Hepatocyte (in vitro differentiated cells): ENCODE results near the gene PKP1. TPM values are rescaled to one million over a fixed set of nuclear protein-coding genes. Genes with fewer than 3 reads are reported as not detected.

Source experiments
- DNase-seq: peaks from one replicate; pipeline ENCODE4 v3.0.0-alpha.2; 2016; ENCODE audit warnings: low spot score
- H2AFZ ChIP-seq: fragments of 200-600 bp; sonication (generic); 2 replicates; pipeline ENCODE4 v1.6.0; 2016; ENCODE audit warnings: antibody characterized with exemption, mild to moderate bottlenecking
- H3K27ac ChIP-seq: fragments of 200-600 bp; sonication (generic); 2 replicates; pipeline ENCODE4 v1.5.1; 2016; ENCODE audit warnings: mild to moderate bottlenecking
- H3K27me3 ChIP-seq: fragments of 200-600 bp; sonication (generic); 2 replicates; pipeline ENCODE4 v1.6.1; 2016
- H3K36me3 ChIP-seq: fragments of 200-600 bp; sonication (generic); replicated peaks from 2 replicates; pipeline ENCODE4 v1.5.1; 2016; ENCODE audit warnings: low read depth; ENCODE audit not compliant: insufficient read depth
- H3K4me1 ChIP-seq: fragments of 200-600 bp; sonication (generic); 2 replicates; pipeline ENCODE4 v1.5.1; 2016; ENCODE audit warnings: mild to moderate bottlenecking, moderate library complexity; ENCODE audit not compliant: insufficient read depth
- H3K4me2 ChIP-seq: fragments of 200-600 bp; sonication (generic); 2 replicates; pipeline ENCODE4 v1.6.0; 2016
- H3K4me3 ChIP-seq: fragments of 200-600 bp; sonication (generic); 2 replicates; pipeline ENCODE4 v1.5.1; 2016; ENCODE audit warnings: mild to moderate bottlenecking
- H3K79me2 ChIP-seq: fragments of 200-600 bp; sonication (generic); 2 replicates; pipeline ENCODE4 v1.6.0; 2017; ENCODE audit warnings: mild to moderate bottlenecking
- H3K9me2 ChIP-seq: fragments of 200-600 bp; sonication (generic); replicated peaks from 2 replicates; pipeline ENCODE4 v1.6.0; 2017; ENCODE audit warnings: mild to moderate bottlenecking; ENCODE audit not compliant: insufficient read depth
- H3K9me3 ChIP-seq: fragments of 200-600 bp; sonication (generic); 2 replicates; pipeline ENCODE4 v1.5.1; 2016; ENCODE audit warnings: low read depth, mild to moderate bottlenecking
- H4K20me1 ChIP-seq: fragments of 200-600 bp; sonication (generic); 2 replicates; pipeline ENCODE4 v1.6.0; 2016; ENCODE audit warnings: mild to moderate bottlenecking; ENCODE audit not compliant: insufficient read depth, poor library complexity, severe bottlenecking
- CTCF ChIP-seq: fragments of 200-600 bp; sonication (generic); IDR thresholded peaks from 2 replicates; pipeline ENCODE4 v1.5.1; 2016; ENCODE audit warnings: antibody characterized with exemption, mild to moderate bottlenecking; ENCODE audit not compliant: poor library complexity
- EZH2 ChIP-seq: fragments of 200-600 bp; sonication (generic); IDR thresholded peaks from 2 replicates; pipeline ENCODE4 v1.6.1; 2016; ENCODE audit warnings: antibody characterized with exemption, mild to moderate bottlenecking, borderline replicate concordance
- EZH2phosphoT487 ChIP-seq: fragments of 200-600 bp; sonication (generic); IDR thresholded peaks from one replicate; pipeline ENCODE4 v1.6.1; 2018; ENCODE audit warnings: antibody characterized with exemption, mild to moderate bottlenecking, low read depth, moderate library complexity; ENCODE audit not compliant: unreplicated experiment, severe bottlenecking
- WGBS: methylation state at CpG from one replicate; pipeline ENCODE4 v1.1.6; 2016; ENCODE audit warnings: low lambda C conversion rate; ENCODE audit errors: missing lambda C conversion rate; 5-methylcytosine and 5-hydroxymethylcytosine counted together
- polyA plus RNA-seq: library from polyadenylated mRNA; unstranded; fragments of >200 nt; fragmentation: Nextera tagmentation; extraction: Ambion mirVana; gene quantifications from 2 replicates; pipeline ENCODE4 v1.2.1, GENCODE V29; 2016
- total RNA-seq: library from RNA; depleted of rRNA; stranded (reverse); fragments of >200 nt; gene quantifications from 2 replicates; pipeline ENCODE4 v1.2.3, GENCODE V29; 2014

PKP1 gene
- total and polyA plus RNA-seq, 2 experiments from 2014 or later, result 0.04 to 0.33 TPM

DNA sequence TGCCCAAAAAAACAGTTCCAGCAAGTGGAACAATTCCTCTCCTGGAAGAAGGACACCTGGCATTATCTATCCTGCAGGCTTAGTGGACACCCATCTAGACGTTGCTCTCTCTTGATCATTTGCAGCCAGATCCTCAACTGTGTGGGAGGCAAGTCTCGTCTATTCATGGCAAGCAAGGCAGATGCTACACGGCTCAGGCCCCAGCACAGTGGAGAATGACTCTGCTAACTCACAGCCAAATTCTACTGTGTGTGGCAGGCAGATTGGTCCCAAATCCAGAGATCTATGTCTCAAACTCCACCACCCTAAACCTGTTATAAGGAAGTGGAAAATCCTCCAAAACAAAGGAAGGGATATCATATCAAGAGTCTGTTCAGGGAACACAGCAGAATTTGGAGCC is 87.2 kb downstream of the PKP1 start:
- no peak for DNase-seq
- H3K4me1 ChIP-seq, result no peaks in the 10 kb centered on the region
- no peak for TF ChIP-seq EZH2
- no peak for TF ChIP-seq CTCF
- TF ChIP-seq EZH2phosphoT487, result no peak
- no peaks in the 10 kb centered on the region for H3K9me2 ChIP-seq
- no peak overlapping the region for H3K4me2 ChIP-seq
- no peak overlapping the region for H3K27ac ChIP-seq
- 62% methylated on average over 3 of the region's 3 CpGs for WGBS
- H3K36me3 ChIP-seq, result no peaks in the 10 kb centered on the region
- H4K20me1 ChIP-seq, result no peaks in the 10 kb centered on the region
- no peaks in the 10 kb centered on the region for H3K9me3 ChIP-seq
- H3K27me3 ChIP-seq, result no peaks in the 10 kb centered on the region
- no peaks in the 10 kb centered on the region for H3K79me2 ChIP-seq
- H2AFZ ChIP-seq, result no peak overlapping the region
- H3K4me3 ChIP-seq, result no peak overlapping the region

GRCh38 chr1:201371276-201371675 is 88.0 kb downstream of the PKP1 start:
- TF ChIP-seq CTCF (no peak), EZH2 (no peak), EZH2phosphoT487 (no peak)
- peaks cover 4% of the 10 kb centered on the region for H3K4me1 ChIP-seq
- no peak overlapping the region for H3K27ac ChIP-seq
- H3K36me3 ChIP-seq, result no peaks in the 10 kb centered on the region
- no peaks in the 10 kb centered on the region for H4K20me1 ChIP-seq
- no peak for DNase-seq
- no peaks in the 10 kb centered on the region for H3K9me2 ChIP-seq
- H3K4me2 ChIP-seq, result no peak overlapping the region
- no peaks in the 10 kb centered on the region for H3K27me3 ChIP-seq
- H3K9me3 ChIP-seq, result no peaks in the 10 kb centered on the region
- H3K4me3 ChIP-seq, result no peak overlapping the region
- H3K79me2 ChIP-seq, result no peaks in the 10 kb centered on the region
- no peak overlapping the region for H2AFZ ChIP-seq
- WGBS, result 74% methylated on average over 9 of the region's 9 CpGs

DNA sequence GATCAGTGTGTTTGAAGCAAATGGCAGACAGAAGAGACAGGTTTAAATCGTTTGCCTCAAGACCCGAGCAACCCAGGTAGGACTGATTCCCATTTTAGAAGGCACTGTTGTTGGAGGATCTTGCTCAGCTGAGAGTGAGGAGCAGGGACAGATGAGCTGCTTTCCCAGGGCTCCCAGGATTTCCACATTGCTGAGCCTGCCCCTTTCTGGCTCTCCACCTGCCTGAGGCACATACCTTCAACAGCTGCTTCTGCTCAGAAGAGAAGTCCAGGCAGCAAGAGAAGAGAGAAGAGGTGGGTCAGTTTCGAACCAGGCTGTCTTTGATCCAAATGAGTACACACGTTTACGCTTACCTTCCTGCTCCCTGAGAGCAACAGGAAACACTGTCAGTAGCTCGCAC is 88.5 kb downstream of the PKP1 start:
- H3K27ac ChIP-seq, result no peak overlapping the region
- no peak overlapping the region for H2AFZ ChIP-seq
- H3K4me3 ChIP-seq, result no peak overlapping the region
- no peaks in the 10 kb centered on the region for H4K20me1 ChIP-seq
- DNase-seq, result no peak
- 75% methylated on average over 6 of the region's 6 CpGs for WGBS
- no peaks in the 10 kb centered on the region for H3K27me3 ChIP-seq
- H3K4me1 ChIP-seq, result peaks cover 9% of the 10 kb centered on the region
- H3K79me2 ChIP-seq, result no peaks in the 10 kb centered on the region
- H3K4me2 ChIP-seq, result no peak overlapping the region
- H3K9me3 ChIP-seq, result no peaks in the 10 kb centered on the region
- TF ChIP-seq EZH2 (no peak), EZH2phosphoT487 (no peak), CTCF (no peak)
- no peaks in the 10 kb centered on the region for H3K36me3 ChIP-seq
- H3K9me2 ChIP-seq, result no peaks in the 10 kb centered on the region

DNA sequence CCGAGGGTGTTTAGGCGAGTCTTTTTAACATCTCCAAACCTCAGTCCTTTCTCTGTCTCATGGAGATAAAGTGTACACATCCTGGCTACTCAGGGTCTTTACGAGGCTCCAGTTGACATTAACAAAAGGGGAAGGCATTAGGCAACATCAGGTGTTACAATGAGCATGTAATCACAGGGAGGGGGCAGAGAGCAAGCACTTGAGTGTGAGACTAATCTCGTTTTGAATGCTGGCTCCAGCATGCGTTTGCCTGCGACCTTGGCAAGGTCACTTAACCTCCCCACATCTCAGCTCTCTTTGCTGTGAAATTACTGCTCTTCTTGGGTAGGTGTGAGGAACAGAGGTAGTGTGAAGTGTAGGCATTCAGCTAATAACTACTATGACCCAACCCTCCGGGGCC is 91.1 kb downstream of the PKP1 start:
- Histone ChIP-seq H2AFZ (no peak overlapping the region), H3K27me3 (no peaks in the 10 kb centered on the region), H3K4me3 (no peak overlapping the region), H3K36me3 (no peaks in the 10 kb centered on the region), H4K20me1 (no peaks in the 10 kb centered on the region), H3K79me2 (no peaks in the 10 kb centered on the region), H3K9me3 (no peaks in the 10 kb centered on the region), H3K9me2 (no peaks in the 10 kb centered on the region), H3K4me2 (no peak overlapping the region), H3K4me1 (peaks cover 19% of the 10 kb centered on the region), H3K27ac (no peak overlapping the region)
- WGBS, result 24% methylated on average over 7 of the region's 7 CpGs
- no peak for DNase-seq
- no peak for TF ChIP-seq EZH2phosphoT487
- no peak for TF ChIP-seq CTCF
- no peak for TF ChIP-seq EZH2
